Loucy (cell line): ENCODE results near the gene PYCARD.

Source experiments
- H2AFZ ChIP-seq: fragments of 200-600 bp; sonication (generic); 2 replicates; pipeline ENCODE4 v1.6.0; 2016; ENCODE audit warnings: antibody characterized with exemption, mild to moderate bottlenecking, low read length, moderate library complexity
- H3F3A ChIP-seq: fragments of 200-600 bp; 2 replicates; pipeline ENCODE4 v1.6.0; 2016; ENCODE audit warnings: antibody characterized with exemption, low read depth, mild to moderate bottlenecking
- H3K27me3 ChIP-seq: fragments of 200-600 bp; sonication (generic); 2 replicates; pipeline ENCODE4 v1.6.1; 2014; ENCODE audit warnings: low read length, mild to moderate bottlenecking; ENCODE audit not compliant: insufficient read depth, poor library complexity, severe bottlenecking
- H3K36me3 ChIP-seq: fragments of 200-600 bp; sonication (generic); 2 replicates; pipeline ENCODE4 v1.6.1; 2016; ENCODE audit warnings: low read length; ENCODE audit not compliant: insufficient read depth
- H3K4me1 ChIP-seq: fragments of 200-600 bp; sonication (generic); 2 replicates; pipeline ENCODE4 v1.5.1; 2014; ENCODE audit warnings: low read length, mild to moderate bottlenecking; ENCODE audit not compliant: insufficient read depth, poor library complexity, severe bottlenecking
- H3K4me2 ChIP-seq: fragments of 200-600 bp; sonication (generic); 2 replicates; pipeline ENCODE4 v1.6.0; 2014; ENCODE audit warnings: antibody characterized with exemption, low read length, low read depth, mild to moderate bottlenecking; ENCODE audit not compliant: poor library complexity, severe bottlenecking
- H3K4me3 ChIP-seq: fragments of 200-600 bp; sonication (generic); 2 replicates; pipeline ENCODE4 v1.5.1; 2014; ENCODE audit warnings: low read length, mild to moderate bottlenecking, mixed read lengths; ENCODE audit not compliant: poor library complexity, severe bottlenecking
- H3K79me2 ChIP-seq: fragments of 200-600 bp; sonication (generic); 2 replicates; pipeline ENCODE4 v1.6.1; 2014; ENCODE audit warnings: low read length; ENCODE audit not compliant: insufficient read depth
- H3K9ac ChIP-seq: fragments of 200-600 bp; sonication (generic); 2 replicates; pipeline ENCODE4 v1.6.0; 2014; ENCODE audit warnings: mild to moderate bottlenecking, low read depth, low read length, moderate library complexity; ENCODE audit not compliant: poor library complexity, severe bottlenecking
- H3K9me2 ChIP-seq: fragments of 200-600 bp; sonication (generic); replicated peaks from 2 replicates; pipeline ENCODE4 v1.6.1; 2016; ENCODE audit warnings: low read depth, low read length, mixed read lengths
- H3K9me3 ChIP-seq: fragments of 200-600 bp; sonication (generic); 2 replicates; pipeline ENCODE4 v1.6.1; 2014; ENCODE audit warnings: mild to moderate bottlenecking, antibody characterized with exemption, low read length, low read depth; ENCODE audit not compliant: insufficient read depth
- H4K20me1 ChIP-seq: fragments of 200-600 bp; sonication (generic); 2 replicates; pipeline ENCODE4 v1.6.0; 2014; ENCODE audit warnings: antibody characterized with exemption, low read length, mild to moderate bottlenecking; ENCODE audit not compliant: insufficient read depth, poor library complexity, severe bottlenecking
- EZH2phosphoT487 ChIP-seq: fragments of 200-600 bp; IDR thresholded peaks from 2 replicates; pipeline ENCODE4 v1.6.1; 2018; ENCODE audit warnings: antibody characterized with exemption, mild to moderate bottlenecking, moderate library complexity, borderline replicate concordance
- TF ChIP-seq, protein P1 (sequence below): fragments of 200-600 bp; sonication (generic); conservative IDR thresholded peaks from 2 replicates; pipeline ENCODE4 v1.5.1; 2014; ENCODE audit warnings: mild to moderate bottlenecking, antibody characterized with exemption, low read length

PYCARD gene

DNA sequence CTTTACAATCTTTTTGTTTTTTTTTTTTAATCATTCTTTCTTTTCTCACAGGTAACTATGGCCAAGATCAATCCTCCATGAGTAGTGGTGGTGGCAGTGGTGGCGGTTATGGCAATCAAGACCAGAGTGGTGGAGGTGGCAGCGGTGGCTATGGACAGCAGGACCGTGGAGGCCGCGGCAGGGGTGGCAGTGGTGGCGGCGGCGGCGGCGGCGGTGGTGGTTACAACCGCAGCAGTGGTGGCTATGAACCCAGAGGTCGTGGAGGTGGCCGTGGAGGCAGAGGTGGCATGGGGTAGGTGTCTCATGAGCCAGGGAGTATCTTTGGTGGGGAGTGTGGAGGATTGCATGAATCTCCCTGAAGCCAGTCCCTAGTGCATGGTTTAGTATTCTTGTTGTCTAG lies 17.7 kb downstream of the PYCARD start:
- no peak for TF ChIP-seq EZH2phosphoT487
- TF ChIP-seq, protein P1, sequence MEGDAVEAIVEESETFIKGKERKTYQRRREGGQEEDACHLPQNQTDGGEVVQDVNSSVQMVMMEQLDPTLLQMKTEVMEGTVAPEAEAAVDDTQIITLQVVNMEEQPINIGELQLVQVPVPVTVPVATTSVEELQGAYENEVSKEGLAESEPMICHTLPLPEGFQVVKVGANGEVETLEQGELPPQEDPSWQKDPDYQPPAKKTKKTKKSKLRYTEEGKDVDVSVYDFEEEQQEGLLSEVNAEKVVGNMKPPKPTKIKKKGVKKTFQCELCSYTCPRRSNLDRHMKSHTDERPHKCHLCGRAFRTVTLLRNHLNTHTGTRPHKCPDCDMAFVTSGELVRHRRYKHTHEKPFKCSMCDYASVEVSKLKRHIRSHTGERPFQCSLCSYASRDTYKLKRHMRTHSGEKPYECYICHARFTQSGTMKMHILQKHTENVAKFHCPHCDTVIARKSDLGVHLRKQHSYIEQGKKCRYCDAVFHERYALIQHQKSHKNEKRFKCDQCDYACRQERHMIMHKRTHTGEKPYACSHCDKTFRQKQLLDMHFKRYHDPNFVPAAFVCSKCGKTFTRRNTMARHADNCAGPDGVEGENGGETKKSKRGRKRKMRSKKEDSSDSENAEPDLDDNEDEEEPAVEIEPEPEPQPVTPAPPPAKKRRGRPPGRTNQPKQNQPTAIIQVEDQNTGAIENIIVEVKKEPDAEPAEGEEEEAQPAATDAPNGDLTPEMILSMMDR = no peak
- no peak overlapping the region for H3K9ac ChIP-seq

DNA sequence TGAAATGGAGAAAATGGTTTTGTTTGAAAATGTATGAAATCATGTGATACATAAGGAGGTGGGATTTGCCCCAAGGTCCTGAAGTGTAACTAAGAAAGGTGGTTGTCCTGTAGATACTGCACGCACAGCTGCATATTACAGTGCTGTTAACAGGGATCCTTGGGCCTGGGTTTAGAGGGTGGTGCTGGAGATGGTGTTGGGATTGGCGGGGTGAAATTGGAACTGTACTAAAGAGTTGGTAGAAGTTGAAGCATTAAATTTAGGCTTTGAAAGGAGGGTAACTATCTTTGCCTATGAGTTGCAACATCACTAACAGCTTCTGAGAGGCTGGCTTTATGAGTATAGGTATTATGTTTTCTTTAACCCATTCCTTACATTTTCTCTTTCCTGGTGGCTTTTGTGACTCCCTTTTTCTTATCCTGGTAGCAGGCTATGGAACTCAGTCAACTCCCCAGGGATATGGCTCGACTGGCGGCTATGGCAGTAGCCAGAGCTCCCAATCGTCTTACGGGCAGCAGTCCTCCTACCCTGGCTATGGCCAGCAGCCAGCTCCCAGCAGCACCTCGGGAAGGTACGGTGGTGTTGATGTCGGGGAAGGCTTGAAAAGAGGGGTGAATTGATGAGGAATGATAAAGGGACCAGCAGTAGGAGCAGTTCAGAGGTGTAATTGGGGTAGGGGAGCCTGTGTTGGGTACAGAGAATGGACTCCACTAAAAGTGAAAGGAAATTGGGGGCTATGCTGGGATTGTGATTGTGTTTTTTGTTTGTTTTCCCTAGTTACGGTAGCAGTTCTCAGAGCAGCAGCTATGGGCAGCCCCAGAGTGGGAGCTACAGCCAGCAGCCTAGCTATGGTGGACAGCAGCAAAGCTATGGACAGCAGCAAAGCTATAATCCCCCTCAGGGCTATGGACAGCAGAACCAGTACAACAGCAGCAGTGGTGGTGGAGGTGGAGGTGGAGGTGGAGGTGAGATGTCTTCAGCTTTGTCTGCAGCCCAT lies 18.8 kb downstream of the PYCARD start:
- Histone ChIP-seq H3F3A (no peaks in the 10 kb centered on the region; the same call in 1 of the 2 replicates), H3K9me2 (no peaks in the 10 kb centered on the region), H4K20me1 (peaks cover 89% of the 10 kb centered on the region), H3K79me2 (peaks cover 96% of the 10 kb centered on the region), H3K9ac (peak overlapping the region; percentile 98), H3K27me3 (peaks cover 14% of the 10 kb centered on the region), H3K4me1 (peaks cover 61% of the 10 kb centered on the region), H3K4me3 (peak overlapping the region; percentile 98), H3K9me3 (no peaks in the 10 kb centered on the region), H3K4me2 (peak overlapping the region; percentile 95), H2AFZ (no peak overlapping the region), H3K36me3 (peaks cover 75% of the 10 kb centered on the region)
- TF ChIP-seq, protein P1 = no peak
- TF ChIP-seq EZH2phosphoT487 = no peak

More for the DNA sequence above, 17.7 kb downstream of the PYCARD start:
- H2AFZ ChIP-seq = no peak overlapping the region
- H3F3A ChIP-seq = 0 out of 2 replicates have a peak, but pooled peaks cover under 1% of the 10 kb centered on the region
- H3K4me2 ChIP-seq = peak overlapping the region; percentile 95
- peaks cover 86% of the 10 kb centered on the region for H3K36me3 ChIP-seq
- peak overlapping the region; percentile 65 for H3K4me3 ChIP-seq
- peaks cover 99% of the 10 kb centered on the region for H3K79me2 ChIP-seq
- H4K20me1 ChIP-seq = peaks cover 93% of the 10 kb centered on the region
- no peaks in the 10 kb centered on the region for H3K9me2 ChIP-seq
- H3K4me1 ChIP-seq = peaks cover 62% of the 10 kb centered on the region
- H3K9me3 ChIP-seq = no peaks in the 10 kb centered on the region
- peaks cover 14% of the 10 kb centered on the region for H3K27me3 ChIP-seq

DNA sequence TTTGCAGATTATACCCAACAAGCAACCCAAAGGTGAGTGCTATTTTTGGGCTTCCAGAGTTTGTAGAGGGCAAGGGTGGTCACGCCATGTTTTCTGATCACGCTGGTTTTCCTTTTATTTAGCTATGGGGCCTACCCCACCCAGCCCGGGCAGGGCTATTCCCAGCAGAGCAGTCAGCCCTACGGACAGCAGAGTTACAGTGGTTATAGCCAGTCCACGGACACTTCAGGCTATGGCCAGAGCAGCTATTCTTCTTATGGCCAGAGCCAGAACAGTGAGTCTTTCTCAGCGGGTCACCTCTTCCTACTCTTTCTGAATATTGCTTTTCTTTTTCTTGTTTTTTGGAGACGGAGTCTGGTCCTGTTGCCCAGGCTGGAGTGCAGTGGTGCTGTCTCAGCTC lies 20.2 kb downstream of the PYCARD start:
- peak overlapping the region; percentile 98 for H3K4me3 ChIP-seq
- H3K9me2 ChIP-seq = no peaks in the 10 kb centered on the region
- peaks cover 78% of the 10 kb centered on the region for H4K20me1 ChIP-seq
- no peaks in the 10 kb centered on the region for H3K9me3 ChIP-seq
- H3K9ac ChIP-seq = peak overlapping the region; percentile 98
- no peaks in the 10 kb centered on the region; the same call in 1 of the 2 replicates for H3F3A ChIP-seq
- H3K27me3 ChIP-seq = peaks cover 14% of the 10 kb centered on the region
- H3K4me1 ChIP-seq = peaks cover 56% of the 10 kb centered on the region
- TF ChIP-seq EZH2phosphoT487 = no peak
- TF ChIP-seq, protein P1 = no peak
- peaks cover 62% of the 10 kb centered on the region for H3K36me3 ChIP-seq
- no peak overlapping the region for H2AFZ ChIP-seq
- peaks cover 87% of the 10 kb centered on the region for H3K79me2 ChIP-seq
- peak overlapping the region; percentile 95 for H3K4me2 ChIP-seq
